ENCODE data around the gene FASTKD2. TPM values are rescaled to one million over a fixed set of nuclear protein-coding genes. Genes with fewer than 3 reads are reported as not detected.

The FASTKD2 gene
- total and polyA plus RNA-seq, 2 of the 8 experiments (the other 6 are each of a cell fraction or from before 2014, with no cell fraction given): 35.7 to 38.5 TPM

DNA sequence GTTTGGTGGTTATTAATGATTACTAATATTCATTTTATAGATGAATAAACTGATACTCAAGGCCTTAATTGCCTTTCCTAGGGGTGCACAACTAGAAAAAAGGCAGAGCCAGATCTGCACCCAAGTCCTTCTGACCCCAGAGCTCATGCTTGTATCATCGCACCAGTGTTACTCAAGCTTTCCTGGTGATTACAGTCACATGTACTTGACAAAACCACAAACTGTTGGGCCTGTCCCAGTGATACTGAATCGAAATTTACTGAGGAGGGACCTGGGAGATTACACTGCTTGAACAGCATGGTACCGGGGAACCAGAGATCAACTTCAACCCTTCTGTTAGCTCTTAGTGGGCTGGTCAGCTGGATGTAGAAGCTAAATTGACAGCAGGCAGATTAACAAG lies 33.7 kb downstream of the FASTKD2 start:
- TF ChIP-seq, protein P1, sequence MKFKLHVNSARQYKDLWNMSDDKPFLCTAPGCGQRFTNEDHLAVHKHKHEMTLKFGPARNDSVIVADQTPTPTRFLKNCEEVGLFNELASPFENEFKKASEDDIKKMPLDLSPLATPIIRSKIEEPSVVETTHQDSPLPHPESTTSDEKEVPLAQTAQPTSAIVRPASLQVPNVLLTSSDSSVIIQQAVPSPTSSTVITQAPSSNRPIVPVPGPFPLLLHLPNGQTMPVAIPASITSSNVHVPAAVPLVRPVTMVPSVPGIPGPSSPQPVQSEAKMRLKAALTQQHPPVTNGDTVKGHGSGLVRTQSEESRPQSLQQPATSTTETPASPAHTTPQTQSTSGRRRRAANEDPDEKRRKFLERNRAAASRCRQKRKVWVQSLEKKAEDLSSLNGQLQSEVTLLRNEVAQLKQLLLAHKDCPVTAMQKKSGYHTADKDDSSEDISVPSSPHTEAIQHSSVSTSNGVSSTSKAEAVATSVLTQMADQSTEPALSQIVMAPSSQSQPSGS (IDR thresholded peaks at IDR 0.05; ENCODE audit: low read length): no peak
- TF ChIP-seq RBBP5 (IDR thresholded peaks at IDR 0.05; ENCODE audit: borderline replicate concordance, low read depth, low read length) (no peak), CHD1 (IDR thresholded peaks at IDR 0.05; ENCODE audit: low read depth, low read length) (no peak), TAF1 (IDR thresholded peaks at IDR 0.05; ENCODE audit: low read depth, low read length) (no peak), SIRT6 (IDR thresholded peaks at IDR 0.05; ENCODE audit: low read length) (no peak), SRF (IDR thresholded peaks at IDR 0.05; ENCODE audit: low read depth, low read length) (no peak), HDAC2 (IDR thresholded peaks at IDR 0.05; ENCODE audit: borderline replicate concordance in 1 of 2, low read depth in 2 of 2, low read length in 2 of 2) (no peak), JUN (IDR thresholded peaks at IDR 0.05; ENCODE audit: low read depth, low read length) (no peak), POU5F1 (IDR thresholded peaks at IDR 0.05; ENCODE audit: low read depth, low read length) (no peak), ZNF274 (IDR thresholded peaks at IDR 0.05; ENCODE audit: borderline replicate concordance, extremely low read depth, low read length) (no peak), RXRA (IDR thresholded peaks at IDR 0.05; ENCODE audit: insufficient read depth, low read depth, low read length) (no peak), NRF1 (IDR thresholded peaks at IDR 0.05; ENCODE audit: low read depth, low read length) (no peak)
- H3K9ac ChIP-seq (replicated peaks in 1 of 4; ENCODE audit: extremely low read depth in 1 of 4, low read depth in 3 of 4, low read length in 3 of 4): no peak overlapping the region
- H3K79me2 ChIP-seq (ENCODE audit: control insufficient read depth in 1 of 2, insufficient read depth in 2 of 2, low read length in 2 of 2): no peaks in the 10 kb centered on the region
- no peak overlapping the region for H3K18ac ChIP-seq (ENCODE audit: extremely low read depth, low read length)
- H3K56ac ChIP-seq (replicated peaks; ENCODE audit: insufficient read length, low read depth, low read length): no peak overlapping the region
- peaks cover under 1% of the 10 kb centered on the region; the same call in 1 of the 2 replicates for H3K23me2 ChIP-seq (ENCODE audit: low read depth, low read length)
- no peak overlapping the region for H3K14ac ChIP-seq (ENCODE audit: insufficient read length)
- H2BK12ac ChIP-seq (ENCODE audit: low read depth, low read length): peak overlapping the region; percentile 53; the same call in 1 of the 2 replicates
- no peak overlapping the region for H3K23ac ChIP-seq (ENCODE audit: insufficient read length)
- no peak overlapping the region for H4K8ac ChIP-seq (ENCODE audit: extremely low read depth, insufficient read depth, low read length)
- H4K91ac ChIP-seq (replicated peaks; ENCODE audit: insufficient read length, low read length): no peak overlapping the region
- 0 out of 2 replicates have a peak overlapping the region, but pooled peaks have one; percentile 8 for H2BK20ac ChIP-seq (ENCODE audit: low read length)
- no peak overlapping the region for H2BK15ac ChIP-seq (ENCODE audit: low read length)
- no peak overlapping the region for H4K5ac ChIP-seq (ENCODE audit: insufficient read length, low read depth, low read length)
- no peaks in the 10 kb centered on the region for H3K27me3 ChIP-seq (replicated peaks in 1 of 4; ENCODE audit: control insufficient read depth in 3 of 4, extremely low read depth in 1 of 4, insufficient read depth in 3 of 4, low read length in 3 of 4)
- H3K4me2 ChIP-seq (ENCODE audit: insufficient read depth in 1 of 2, low read depth in 2 of 2, low read length in 2 of 2): no peak overlapping the region
- ChIA-PET CTCF (ENCODE audit: partially characterized antibody) (interaction anchor here (0.9 to 4.8 kb wide), 8 partner anchors 14 to 675 kb away, joined by 3 to 38 read pairs (median 6); no protein-coding TSS in a partner anchor), POLR2A (ENCODE audit: partially characterized antibody) (interaction anchor here (0.7 kb wide), 1 partner anchor 814 kb away, joined by 3 read pairs; no protein-coding TSS in a partner anchor)
- H3K36me3 ChIP-seq (ENCODE audit: control insufficient read depth in 2 of 4, insufficient read depth in 4 of 4, low read length in 3 of 4): peaks cover 0 to 9% (median under 1%) of the 10 kb centered on the region in 4 experiments; a peak in 1 of 8 replicates
- H2AK5ac ChIP-seq (ENCODE audit: low read depth, low read length): no peak overlapping the region
- H3K79me1 ChIP-seq (ENCODE audit: low read depth, low read length): no peaks in the 10 kb centered on the region
- H3K9me3 ChIP-seq (ENCODE audit: insufficient read depth in 2 of 2, low read depth in 1 of 2, low read length in 1 of 2): no peaks in the 10 kb centered on the region
- H4K20me1 ChIP-seq (replicated peaks in 1 of 2; ENCODE audit: control insufficient read depth in 1 of 2, insufficient read depth in 2 of 2, low read length in 2 of 2): no peaks in the 10 kb centered on the region
- H2BK120ac ChIP-seq (replicated peaks; ENCODE audit: low read depth, low read length): no peak overlapping the region
- no peak overlapping the region for H3K4me3 ChIP-seq (ENCODE audit: extremely low read depth in 1 of 4, insufficient read depth in 2 of 4, low read depth in 3 of 4, low read length in 4 of 4)
- H2AFZ ChIP-seq (ENCODE audit: low read length): no peak overlapping the region
- H3K4ac ChIP-seq (replicated peaks; ENCODE audit: insufficient read length, low read depth, low read length): no peak overlapping the region
- no peak overlapping the region for H2BK5ac ChIP-seq (ENCODE audit: low read depth, low read length)
- 92% methylated on average over 3 of the region's 3 CpGs; no CpG with 5 or more reads in 1 of the 2 experiments for WGBS, 2 experiments (ENCODE audit: extremely low coverage in 1 of 2, insufficient coverage in 1 of 2, insufficient read length in 1 of 2, insufficient replicate concordance in 2 of 2, low coverage in 1 of 2, low lambda C conversion rate in 2 of 2, missing lambda C conversion rate in 1 of 2)
- DNase-seq (ENCODE audit: low read depth in 1 of 2, low spot score in 2 of 2): no peak
- peaks cover 14 to 18% (median 15%) of the 10 kb centered on the region in 4 experiments for H3K4me1 ChIP-seq (replicated peaks in 1 of 4; ENCODE audit: control insufficient read depth in 3 of 4, insufficient read depth in 4 of 4, low read length in 3 of 4)
- no peak overlapping the region for H3K27ac ChIP-seq (ENCODE audit: low read depth, low read length)
- no peak for FAIRE-seq

Measured in H1 (cell line).